ENCODE results near the gene NUDCD3. TPM values are rescaled to one million over a fixed set of nuclear protein-coding genes. Genes with fewer than 3 reads are reported as not detected.

Gene NUDCD3
- total RNA-seq, 4 donors from 2014 or later, result 44.7 to 57.3 (median 49.7) TPM

DNA sequence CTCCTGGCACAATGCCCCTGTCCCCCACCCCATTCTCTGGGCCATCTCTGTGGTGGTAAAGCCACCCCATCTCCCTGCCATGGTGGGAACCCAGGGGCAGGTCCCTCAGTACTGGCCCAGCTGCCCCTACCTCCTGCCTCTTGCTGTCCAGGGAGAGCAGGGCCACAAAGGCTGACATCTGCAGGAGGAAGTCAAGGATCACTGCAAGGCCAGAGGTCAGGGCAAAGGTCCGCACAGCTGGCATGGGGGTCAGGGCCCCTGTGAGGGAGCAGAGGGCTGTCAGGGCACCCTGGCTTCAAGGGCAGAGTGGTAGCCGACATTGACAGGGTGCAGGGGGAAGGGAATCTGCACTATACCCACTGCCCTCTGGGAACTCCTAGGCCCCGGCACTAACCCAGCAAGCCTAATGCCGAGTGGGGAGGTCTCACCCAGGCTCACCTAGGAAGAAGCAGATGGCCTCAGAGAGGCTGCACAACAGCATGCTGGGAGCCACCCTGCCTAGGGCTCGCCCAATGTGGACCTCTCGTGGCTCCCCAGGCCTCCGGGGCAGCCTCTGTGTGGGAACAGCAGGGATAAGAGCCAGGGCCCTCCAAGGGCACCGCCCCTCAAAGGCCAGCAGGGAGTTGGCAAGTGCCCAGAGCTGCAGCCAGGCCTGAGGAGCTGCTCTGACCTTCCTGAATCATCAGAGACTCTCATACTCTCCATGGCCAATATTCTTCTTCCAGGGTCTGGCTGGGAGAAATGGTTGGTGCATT is 43.0 kb upstream of the NUDCD3 start:
- TF ChIP-seq EP300 (IDR thresholded peaks at IDR 0.05) (no peak), POLR2A (IDR thresholded peaks at IDR 0.05) (no peak)
- TF ChIP-seq, protein P1, sequence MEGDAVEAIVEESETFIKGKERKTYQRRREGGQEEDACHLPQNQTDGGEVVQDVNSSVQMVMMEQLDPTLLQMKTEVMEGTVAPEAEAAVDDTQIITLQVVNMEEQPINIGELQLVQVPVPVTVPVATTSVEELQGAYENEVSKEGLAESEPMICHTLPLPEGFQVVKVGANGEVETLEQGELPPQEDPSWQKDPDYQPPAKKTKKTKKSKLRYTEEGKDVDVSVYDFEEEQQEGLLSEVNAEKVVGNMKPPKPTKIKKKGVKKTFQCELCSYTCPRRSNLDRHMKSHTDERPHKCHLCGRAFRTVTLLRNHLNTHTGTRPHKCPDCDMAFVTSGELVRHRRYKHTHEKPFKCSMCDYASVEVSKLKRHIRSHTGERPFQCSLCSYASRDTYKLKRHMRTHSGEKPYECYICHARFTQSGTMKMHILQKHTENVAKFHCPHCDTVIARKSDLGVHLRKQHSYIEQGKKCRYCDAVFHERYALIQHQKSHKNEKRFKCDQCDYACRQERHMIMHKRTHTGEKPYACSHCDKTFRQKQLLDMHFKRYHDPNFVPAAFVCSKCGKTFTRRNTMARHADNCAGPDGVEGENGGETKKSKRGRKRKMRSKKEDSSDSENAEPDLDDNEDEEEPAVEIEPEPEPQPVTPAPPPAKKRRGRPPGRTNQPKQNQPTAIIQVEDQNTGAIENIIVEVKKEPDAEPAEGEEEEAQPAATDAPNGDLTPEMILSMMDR (IDR thresholded peaks at IDR 0.05), result no peak
- no peaks in the 10 kb centered on the region for H3K27me3 ChIP-seq
- WGBS, 2 donors, result 60 to 70% methylated on average over 1 to 4 of the region's 8 CpGs
- DNase-seq (ENCODE audit: low spot score in 2 of 2), result no peak
- no peak overlapping the region for H3K4me3 ChIP-seq
- H3K4me1 ChIP-seq, result no peaks in the 10 kb centered on the region
- H3K36me3 ChIP-seq, result no peaks in the 10 kb centered on the region
- peaks cover 0 to 11% (median 0%) of the 10 kb centered on the region in 4 donors for H3K9me3 ChIP-seq
- H3K27ac ChIP-seq, result no peak overlapping the region

DNA sequence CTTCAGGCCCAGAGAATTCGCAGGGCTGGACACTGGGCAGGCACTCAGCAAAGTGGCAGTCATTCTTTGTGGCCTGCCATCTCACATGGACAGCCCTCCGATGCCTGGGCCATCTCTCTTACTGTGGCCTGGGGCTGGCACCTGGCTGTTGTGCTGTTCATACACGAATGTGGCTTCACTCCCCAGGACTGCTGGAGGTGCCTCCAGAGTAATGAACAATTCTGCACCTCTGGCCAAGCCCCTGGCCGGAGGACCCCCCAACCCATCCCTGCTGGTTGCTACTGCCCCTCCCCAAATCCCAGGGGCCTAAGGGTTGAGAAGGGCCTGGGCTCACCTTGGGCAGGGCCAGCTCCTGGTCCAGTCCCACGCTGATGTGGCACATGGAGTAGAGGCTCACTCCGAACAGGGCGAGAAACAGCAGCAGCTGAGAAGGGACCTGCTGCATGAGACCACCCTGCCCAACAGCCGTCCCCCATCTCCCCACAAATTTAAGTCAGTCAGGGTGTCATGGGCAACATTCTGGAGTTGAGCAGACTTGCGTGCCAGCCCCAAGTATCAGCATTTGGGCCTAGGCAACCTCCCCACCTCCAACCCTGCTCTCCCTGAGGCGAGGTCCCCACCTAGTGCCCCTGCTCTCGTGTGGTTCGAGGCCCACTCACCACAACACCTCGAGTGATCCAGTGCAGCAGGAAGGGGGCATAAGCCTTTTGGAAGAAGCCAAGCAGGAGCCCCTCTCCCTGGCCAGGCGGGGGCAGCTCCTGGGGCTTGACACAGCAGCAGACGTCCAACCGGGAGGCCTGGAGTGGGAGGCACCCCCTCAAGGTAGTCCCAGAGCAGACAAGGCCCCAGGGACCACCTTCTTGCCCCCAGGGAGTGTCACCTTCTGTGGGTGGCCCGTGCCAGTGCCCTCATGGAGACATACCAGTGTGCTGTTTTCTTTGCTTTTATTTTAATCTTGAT is 41.2 kb upstream of the NUDCD3 start:
- H3K27me3 ChIP-seq, result no peaks in the 10 kb centered on the region
- peaks cover 0 to 28% (median under 1%) of the 10 kb centered on the region in 4 donors for H3K9me3 ChIP-seq
- WGBS, 2 donors, result 82 to 86% methylated on average over 16 to 17 of the region's 17 CpGs
- H3K4me1 ChIP-seq, result no peaks in the 10 kb centered on the region
- no peak overlapping the region for H3K4me3 ChIP-seq
- no peaks in the 10 kb centered on the region for H3K36me3 ChIP-seq
- TF ChIP-seq, protein P1 (IDR thresholded peaks at IDR 0.05), result no peak
- TF ChIP-seq EP300 (IDR thresholded peaks at IDR 0.05) (no peak), POLR2A (IDR thresholded peaks at IDR 0.05) (no peak)
- H3K27ac ChIP-seq, result no peak overlapping the region
- DNase-seq (ENCODE audit: low spot score in 2 of 2), result no peak

DNA sequence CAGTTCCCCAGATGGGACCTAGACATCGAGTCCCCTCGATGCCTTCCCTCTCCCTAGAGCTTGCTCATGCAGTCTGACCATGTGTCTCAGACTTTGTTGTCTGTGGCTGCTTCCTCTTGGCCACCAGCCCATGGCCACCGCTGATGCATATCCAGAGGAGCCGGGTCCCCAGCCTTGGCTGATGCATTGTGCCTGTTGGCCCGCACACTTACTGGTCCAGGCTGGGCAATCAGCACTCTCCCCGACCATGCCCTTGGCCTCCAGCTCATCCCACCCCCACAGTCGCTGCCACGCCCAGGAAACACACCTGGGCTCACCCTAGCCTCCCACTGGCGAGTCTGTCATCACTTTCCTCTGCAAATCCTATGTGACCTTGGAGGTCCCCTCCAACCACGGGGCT is 40.5 kb upstream of the NUDCD3 start:
- DNase-seq (ENCODE audit: low spot score in 2 of 2), result no peak
- H3K4me1 ChIP-seq, result no peaks in the 10 kb centered on the region
- TF ChIP-seq EP300 (IDR thresholded peaks at IDR 0.05) (no peak), POLR2A (IDR thresholded peaks at IDR 0.05) (no peak)
- TF ChIP-seq, protein P1 (IDR thresholded peaks at IDR 0.05), result no peak
- 79% methylated on average over 10 of the region's 10 CpGs for WGBS, 2 donors
- no peaks in the 10 kb centered on the region for H3K27me3 ChIP-seq
- H3K36me3 ChIP-seq, result no peaks in the 10 kb centered on the region
- H3K9me3 ChIP-seq, result peaks cover 0 to 36% (median 4%) of the 10 kb centered on the region in 4 donors
- no peak overlapping the region for H3K27ac ChIP-seq
- H3K4me3 ChIP-seq, result no peak overlapping the region

GRCh38 chr7:44524811-44525388 is 34.4 kb upstream of the NUDCD3 start:
- TF ChIP-seq, protein P1 (IDR thresholded peaks at IDR 0.05), result no peak
- TF ChIP-seq POLR2A (IDR thresholded peaks at IDR 0.05), result no peak
- no peak for TF ChIP-seq EP300 (IDR thresholded peaks at IDR 0.05)
- Histone ChIP-seq H3K4me3 (no peak overlapping the region), H3K27me3 (no peaks in the 10 kb centered on the region), H3K27ac (no peak overlapping the region), H3K9me3 (peaks cover 0 to 60% (median 11%) of the 10 kb centered on the region in 4 donors), H3K36me3 (no peaks in the 10 kb centered on the region), H3K4me1 (no peaks in the 10 kb centered on the region)
- 77 to 80% methylated on average over 3 of the region's 3 CpGs for WGBS, 2 donors
- no peak for DNase-seq (ENCODE audit: low spot score in 2 of 2)
